GM19328 (cell line): ENCODE data around the gene ZNF565.
"Not testable (repeated sequence)": the region's sequence is repeated elsewhere in the genome, so short reads cannot be mapped to it uniquely, and the experiment has no call there.

Source experiments
- ATAC-seq: cut with Tn5 transposase; IDR thresholded peaks from one replicate; pipeline ENCODE4 v1.9.1; 2021; ENCODE audit warnings: mild to moderate bottlenecking, moderate library complexity; ENCODE audit not compliant: unreplicated experiment

ZNF565 gene

GRCh38 chr19:36152019-36152351 is 62.5 kb downstream of the ZNF565 start:
- ATAC-seq: no peak

- no peak for ATAC-seq
These were observed 63.1 kb downstream of the ZNF565 start for GRCh38 chr19:36151144-36152018.

DNA sequence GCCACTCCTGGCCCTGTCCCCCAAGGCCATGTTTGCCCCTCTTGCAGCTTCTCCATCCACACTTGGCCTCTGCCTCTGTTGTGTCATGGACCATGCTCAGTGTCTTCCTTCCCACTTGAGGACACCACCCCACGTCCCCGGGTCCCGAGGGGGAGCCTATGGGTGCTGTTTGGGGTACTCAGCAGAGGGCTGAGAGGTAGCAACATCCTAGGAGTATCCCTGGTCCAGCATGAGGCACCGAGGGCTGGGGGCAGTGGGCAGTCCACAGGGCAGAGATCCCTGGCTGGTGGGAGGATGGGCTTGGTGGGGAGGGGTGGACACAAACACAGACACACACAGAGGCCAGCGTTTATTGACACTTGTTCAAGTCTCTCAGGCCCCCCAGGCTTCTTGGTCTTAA is 63.9 kb downstream of the ZNF565 start:
- ATAC-seq: no peak

DNA sequence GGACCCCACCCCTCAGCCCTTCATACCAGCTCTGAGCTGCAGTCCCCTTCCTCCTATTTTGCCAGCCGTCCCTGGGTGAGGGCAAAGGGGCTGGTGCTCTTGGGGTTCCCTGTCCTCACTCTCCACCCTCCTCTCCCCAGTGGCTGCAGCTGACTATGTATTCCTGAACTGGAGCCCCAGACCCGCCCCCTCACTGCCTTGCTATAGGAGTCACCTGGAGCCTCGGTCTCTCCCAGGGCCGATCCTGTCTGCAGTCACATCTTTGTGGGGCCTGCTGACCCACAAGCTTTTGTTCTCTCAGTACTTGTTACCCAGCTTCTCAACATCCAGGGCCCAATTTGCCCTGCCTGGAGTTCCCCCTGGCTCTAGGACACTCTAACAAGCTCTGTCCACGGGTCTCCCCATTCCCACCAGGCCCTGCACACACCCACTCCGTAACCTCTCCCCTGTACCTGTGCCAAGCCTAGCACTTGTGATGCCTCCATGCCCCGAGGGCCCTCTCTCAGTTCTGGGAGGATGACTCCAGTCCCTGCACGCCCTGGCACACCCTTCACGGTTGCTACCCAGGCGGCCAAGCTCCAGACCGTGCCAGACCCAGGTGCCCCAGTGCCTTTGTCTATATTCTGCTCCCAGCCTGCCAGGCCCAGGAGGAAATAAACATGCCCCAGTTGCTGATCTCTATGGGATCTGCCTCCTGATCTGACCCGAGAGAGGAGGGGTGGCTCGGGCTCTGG is 64.6 kb downstream of the ZNF565 start:
- ATAC-seq: no peak

- no peak for ATAC-seq
These were observed 69.8 kb downstream of the ZNF565 start for GRCh38 chr19:36144624-36145023.

- no peak for ATAC-seq
These were observed 72.0 kb downstream of the ZNF565 start for GRCh38 chr19:36142496-36142895.

DNA sequence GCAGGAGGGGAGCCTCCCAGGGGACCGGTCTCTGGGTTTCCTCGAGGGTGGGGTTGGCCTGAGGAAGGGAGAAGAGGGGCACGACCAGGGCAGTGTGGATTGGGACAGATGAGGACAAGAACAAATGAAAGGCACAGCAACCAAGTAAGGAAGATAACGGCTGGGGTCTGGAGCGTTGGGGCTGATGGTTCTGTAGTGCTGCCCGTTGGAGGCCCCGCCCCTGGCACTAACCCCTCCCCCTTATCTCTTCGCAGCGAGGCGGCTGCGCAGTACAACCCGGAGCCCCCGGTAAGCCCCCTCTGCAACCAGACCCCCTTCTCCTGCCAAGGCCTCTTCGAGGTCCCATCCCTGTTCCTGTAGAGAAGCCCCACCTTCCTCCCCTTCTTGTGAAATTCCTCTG is 72.4 kb downstream of the ZNF565 start:
- no peak for ATAC-seq

DNA sequence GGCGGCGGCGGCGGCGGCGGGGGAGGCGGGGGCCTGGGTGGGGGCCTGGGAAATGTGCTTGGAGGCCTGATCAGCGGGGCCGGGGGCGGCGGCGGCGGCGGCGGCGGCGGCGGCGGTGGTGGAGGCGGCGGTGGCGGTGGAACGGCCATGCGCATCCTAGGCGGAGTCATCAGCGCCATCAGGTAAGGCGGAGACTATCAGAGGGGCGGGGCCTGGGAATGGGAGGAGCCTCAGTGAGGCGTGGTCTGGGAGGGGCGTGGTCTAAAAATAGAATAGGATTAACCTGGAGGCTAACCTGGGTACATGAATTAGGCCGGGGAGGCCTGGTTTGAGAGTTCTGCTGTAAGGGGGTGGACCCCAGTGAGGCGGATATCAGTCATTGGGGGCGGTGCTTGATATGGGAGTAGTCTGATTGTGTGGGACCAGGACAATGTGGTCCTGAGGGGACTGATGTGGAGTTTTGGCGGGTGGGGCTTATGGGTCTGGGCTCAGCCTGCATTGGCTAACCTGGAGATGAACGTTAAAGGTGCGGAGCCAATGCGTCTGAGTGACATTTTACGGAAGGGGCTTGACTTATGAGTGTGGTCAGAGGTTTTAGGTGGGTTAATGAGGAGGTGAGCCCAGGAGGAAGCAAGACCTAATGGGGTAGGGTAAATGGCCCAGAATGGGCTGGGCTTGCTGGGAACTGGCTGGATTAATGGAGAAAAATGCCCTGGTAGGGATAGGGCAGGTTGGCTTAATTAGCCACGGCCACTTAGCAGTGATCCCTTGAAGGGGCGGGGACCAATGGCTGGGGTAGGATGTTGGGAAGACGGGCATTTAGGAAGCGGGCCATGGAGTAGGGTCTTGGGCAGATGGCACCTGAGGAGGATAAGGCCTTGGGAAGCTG is 73.2 kb downstream of the ZNF565 start:
- no peak for ATAC-seq

DNA sequence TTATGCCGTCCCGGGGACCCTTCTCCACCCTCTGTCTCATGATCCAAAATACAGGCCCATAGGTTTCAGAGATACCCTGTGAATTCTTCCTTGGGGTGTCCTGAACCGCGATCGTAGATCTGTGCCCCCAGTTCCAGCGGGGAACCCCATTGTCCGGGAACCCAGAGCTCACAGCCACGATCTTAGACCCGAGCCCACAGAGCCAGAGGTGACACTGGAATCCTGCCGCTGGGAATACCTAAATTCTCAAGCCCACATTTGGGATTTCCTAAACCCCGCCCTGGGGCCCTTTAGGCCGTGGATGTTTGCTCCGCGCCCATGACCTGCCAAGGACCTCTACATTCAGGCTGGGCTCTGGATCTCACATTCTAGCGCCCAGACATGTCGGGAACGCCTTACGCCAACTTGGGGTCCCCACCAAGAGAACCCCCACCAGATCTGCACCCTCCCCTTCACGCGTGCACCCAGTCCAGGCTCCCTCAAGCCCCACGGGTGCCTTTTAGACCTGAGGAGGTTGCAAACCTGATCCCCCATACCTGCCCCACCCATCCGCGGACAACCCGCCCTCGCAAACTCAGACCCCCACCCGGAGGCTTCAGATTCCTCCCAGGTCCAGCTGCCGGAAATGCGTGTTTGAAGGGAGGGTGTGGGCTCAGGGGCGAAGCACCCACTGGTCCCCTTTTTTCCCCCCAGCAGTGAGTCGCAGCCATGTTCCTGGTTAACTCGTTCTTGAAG is 74.0 kb downstream of the ZNF565 start:
- no peak for ATAC-seq

DNA sequence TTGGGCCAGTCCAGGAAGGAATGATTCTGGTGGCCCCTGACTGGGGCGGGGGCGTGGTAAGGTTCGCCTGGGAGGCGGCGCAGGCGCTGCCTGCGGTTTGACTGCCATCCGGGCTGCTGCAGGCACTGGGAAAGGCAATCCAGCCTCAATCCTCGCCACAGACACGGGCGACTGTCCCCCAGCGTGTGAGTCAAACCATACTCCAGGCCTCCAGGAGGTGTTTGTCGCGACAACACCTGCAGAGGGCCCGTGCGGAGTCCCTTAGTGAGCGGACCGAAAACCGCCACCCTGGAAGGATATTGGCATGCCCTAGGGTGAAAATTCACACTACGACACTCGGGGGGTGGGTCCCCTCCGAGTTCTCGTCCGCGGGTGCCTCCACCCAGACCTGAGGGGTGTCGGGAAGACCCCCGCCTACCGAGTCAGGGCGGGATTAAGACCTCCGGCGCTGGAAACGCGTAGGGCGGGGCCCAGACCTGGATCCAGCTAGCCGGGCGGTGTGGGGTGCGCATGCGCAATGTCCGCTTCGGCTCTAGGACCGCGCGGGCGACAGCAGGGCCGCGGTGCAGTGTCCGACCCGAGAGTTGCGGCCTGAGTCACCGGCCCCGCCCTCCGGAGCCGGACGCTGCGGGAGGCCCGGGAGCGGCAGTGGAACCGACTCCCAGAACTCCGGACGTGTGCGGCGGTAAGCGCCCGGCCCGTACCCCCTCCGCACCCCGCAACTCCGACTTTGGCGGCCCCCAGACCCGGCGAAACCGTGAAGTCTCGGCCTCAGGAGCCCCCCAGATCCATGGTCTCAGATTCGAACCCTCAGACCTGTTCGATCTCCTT is 74.8 kb downstream of the ZNF565 start, which contains the start of gene CAPNS1:
CAPNS1 (plus strand) TSS at position 594 of the 831 bp plus-strand sequence. CDS start 946 bp downstream, outside the sequence.
- ATAC-seq: peak; percentile 80

GRCh38 chr19:36139120-36139472 is 75.4 kb downstream of the ZNF565 start:
- no peak for ATAC-seq

GRCh38 chr19:36136964-36137686 is 77.3 kb downstream of the ZNF565 start:
- ATAC-seq: no peak

GRCh38 chr19:36134867-36135266 is 79.6 kb downstream of the ZNF565 start:
- ATAC-seq: not testable (repeated sequence)
